MCF 10A (cell line): Measurements from ENCODE around the gene FBF1. TPM values are rescaled to one million over a fixed set of nuclear protein-coding genes. Genes with fewer than 3 reads are reported as not detected.

Experiments used
- BruUV-seq: library from RNA; stranded (reverse); fragments of 400-500 nt; replicated peaks from 2 replicates; lab custom pipeline; 2021; lab: Mats Ljungman, UMichigan
- CTCF ChIA-PET: fragments of 300-600 bp; sonication (Branson Sonifier 250); formaldehyde crosslinking; extraction: SDS; loops from one replicate; lab custom pipeline; 2021; ENCODE audit warnings: antibody characterized with exemption, inconsistent platforms; lab: Yijun Ruan, JAX
- POLR2A ChIA-PET: fragments of 300-600, 350-650 bp; sonication (Branson Sonifier 250); formaldehyde crosslinking; extraction: SDS; loops from one replicate; lab custom pipeline; 2020; ENCODE audit warnings: antibody characterized with exemption, inconsistent platforms; lab: Yijun Ruan, JAX
- DNase-seq: peaks from one replicate; pipeline ENCODE4 v3.0.0-alpha.2; 2018; ENCODE audit not compliant: unreplicated experiment
- H3K27ac Mint-ChIP-seq: one replicate; pipeline ENCODE4 v1.8.0; 2022; ENCODE audit warnings: mild to moderate bottlenecking, low read depth, mixed read lengths; ENCODE audit not compliant: unreplicated experiment
- H3K27me3 Mint-ChIP-seq: one replicate; pipeline ENCODE4 v1.8.0; 2022; ENCODE audit warnings: mixed read lengths; ENCODE audit not compliant: insufficient read depth, unreplicated experiment
- H3K36me3 Mint-ChIP-seq: one replicate; pipeline ENCODE4 v1.8.0; 2022; ENCODE audit warnings: mild to moderate bottlenecking, moderate library complexity, mixed read lengths; ENCODE audit not compliant: insufficient read depth, unreplicated experiment
- H3K4me1 Mint-ChIP-seq: one replicate; pipeline ENCODE4 v1.8.0; 2022; ENCODE audit warnings: mixed read lengths; ENCODE audit not compliant: insufficient read depth, unreplicated experiment
- H3K4me3 Mint-ChIP-seq: one replicate; pipeline ENCODE4 v1.8.0; 2022; ENCODE audit warnings: mild to moderate bottlenecking, moderate library complexity, mixed read lengths; ENCODE audit not compliant: unreplicated experiment
- H3K9me3 Mint-ChIP-seq: one replicate; pipeline ENCODE4 v1.8.0; 2022; ENCODE audit warnings: mixed read lengths; ENCODE audit not compliant: unreplicated experiment
- intact Hi-C: fragments of 100-400 bp; cut with micrococcal nuclease; formaldehyde crosslinking; loops from 2 replicates; pipeline ENCODE4 v1.14.1; 2022
- total RNA-seq: library from RNA; stranded (reverse); gene quantifications from 2 replicates; pipeline ENCODE4 v1.2.3, GENCODE V29; 2022
- TF ChIP-seq, protein P1 (sequence below): fragments of 200-600 bp; IDR thresholded peaks from one replicate; pipeline ENCODE4 v1.8.0; 2022; ENCODE audit warnings: antibody characterized with exemption, mild to moderate bottlenecking; ENCODE audit not compliant: unreplicated experiment

The FBF1 gene
- total RNA-seq, 1 experiment from 2014 or later: 14.0 TPM

DNA sequence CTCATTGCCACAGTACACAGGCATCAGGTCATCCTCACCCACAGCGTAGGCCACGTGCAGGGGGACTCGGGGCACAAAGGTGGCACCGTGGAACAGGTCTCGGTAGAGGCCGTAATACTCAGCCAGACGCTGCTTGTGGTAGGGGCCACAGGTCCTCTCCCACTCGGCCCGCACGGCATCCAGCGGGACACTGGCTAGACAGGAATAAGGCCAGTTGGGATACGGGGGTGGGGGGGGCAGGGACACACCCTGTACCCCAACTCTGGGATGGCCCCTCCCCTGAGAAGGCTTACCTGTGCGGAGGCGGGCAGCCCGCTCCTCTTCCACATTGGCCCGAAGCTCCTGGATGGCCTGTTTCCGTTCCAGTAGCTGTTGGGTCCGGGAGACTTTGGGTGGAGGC is 39.1 kb downstream of the FBF1 start:
- no peak overlapping the region for H3K27ac Mint-ChIP-seq
- TF ChIP-seq, protein P1, sequence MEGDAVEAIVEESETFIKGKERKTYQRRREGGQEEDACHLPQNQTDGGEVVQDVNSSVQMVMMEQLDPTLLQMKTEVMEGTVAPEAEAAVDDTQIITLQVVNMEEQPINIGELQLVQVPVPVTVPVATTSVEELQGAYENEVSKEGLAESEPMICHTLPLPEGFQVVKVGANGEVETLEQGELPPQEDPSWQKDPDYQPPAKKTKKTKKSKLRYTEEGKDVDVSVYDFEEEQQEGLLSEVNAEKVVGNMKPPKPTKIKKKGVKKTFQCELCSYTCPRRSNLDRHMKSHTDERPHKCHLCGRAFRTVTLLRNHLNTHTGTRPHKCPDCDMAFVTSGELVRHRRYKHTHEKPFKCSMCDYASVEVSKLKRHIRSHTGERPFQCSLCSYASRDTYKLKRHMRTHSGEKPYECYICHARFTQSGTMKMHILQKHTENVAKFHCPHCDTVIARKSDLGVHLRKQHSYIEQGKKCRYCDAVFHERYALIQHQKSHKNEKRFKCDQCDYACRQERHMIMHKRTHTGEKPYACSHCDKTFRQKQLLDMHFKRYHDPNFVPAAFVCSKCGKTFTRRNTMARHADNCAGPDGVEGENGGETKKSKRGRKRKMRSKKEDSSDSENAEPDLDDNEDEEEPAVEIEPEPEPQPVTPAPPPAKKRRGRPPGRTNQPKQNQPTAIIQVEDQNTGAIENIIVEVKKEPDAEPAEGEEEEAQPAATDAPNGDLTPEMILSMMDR: no peak
- DNase-seq: no peak
- peaks cover 31% of the 10 kb centered on the region for H3K36me3 Mint-ChIP-seq
- H3K9me3 Mint-ChIP-seq: no peaks in the 10 kb centered on the region
- H3K27me3 Mint-ChIP-seq: no peaks in the 10 kb centered on the region
- CTCF ChIA-PET: no interaction called here
- POLR2A ChIA-PET: interaction anchor here (4.6 kb wide), 1 partner anchor 25 kb away, joined by 34 read pairs; the partner anchor contains the start of gene TRIM47
- no TSS peak for BruUV-seq
- intact Hi-C loops: no loop called here
- H3K4me1 Mint-ChIP-seq: no peaks in the 10 kb centered on the region
- no peak overlapping the region for H3K4me3 Mint-ChIP-seq

DNA sequence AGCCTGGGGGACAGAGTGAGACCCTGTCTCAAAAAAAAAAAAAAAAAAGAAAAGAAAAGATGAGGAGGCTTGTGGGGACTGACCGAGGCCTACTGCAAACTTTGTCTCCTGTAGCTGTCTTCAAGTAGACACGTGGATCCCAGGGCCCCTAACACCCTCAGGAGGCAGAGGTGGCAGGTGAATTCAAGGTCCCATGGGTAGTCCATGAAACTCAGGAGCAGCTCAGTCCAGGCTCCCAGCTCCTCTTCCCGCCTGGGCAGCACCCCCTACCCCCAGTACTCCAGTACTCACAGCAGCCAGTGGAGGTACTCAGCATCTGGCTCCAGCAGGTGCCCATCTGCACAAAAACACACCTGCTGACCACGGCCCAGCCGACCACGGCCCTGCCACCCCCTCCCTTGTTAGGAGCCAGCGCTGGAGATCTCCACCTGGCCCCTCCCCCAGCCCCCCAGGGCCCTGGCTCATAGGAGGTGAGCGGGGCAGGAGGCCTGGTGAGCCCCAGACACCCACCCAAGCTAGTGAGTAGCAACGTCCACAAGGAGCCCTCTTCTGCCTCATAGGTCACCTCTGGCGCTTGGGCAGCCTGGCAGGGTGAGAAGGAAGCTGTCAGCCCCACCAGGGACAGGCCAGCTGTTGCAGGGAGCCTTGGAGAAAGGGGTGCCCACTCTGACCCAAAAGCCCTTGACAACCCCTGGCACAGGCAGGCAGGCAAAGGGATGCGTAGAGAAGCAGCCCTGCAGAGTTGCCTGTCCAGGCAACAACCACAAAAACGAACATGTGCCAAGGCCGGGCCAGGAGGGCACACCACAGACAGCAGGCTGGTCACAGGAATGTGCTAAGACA is 39.9 kb downstream of the FBF1 start:
- no peaks in the 10 kb centered on the region for H3K27me3 Mint-ChIP-seq
- no TSS peak for BruUV-seq

DNA sequence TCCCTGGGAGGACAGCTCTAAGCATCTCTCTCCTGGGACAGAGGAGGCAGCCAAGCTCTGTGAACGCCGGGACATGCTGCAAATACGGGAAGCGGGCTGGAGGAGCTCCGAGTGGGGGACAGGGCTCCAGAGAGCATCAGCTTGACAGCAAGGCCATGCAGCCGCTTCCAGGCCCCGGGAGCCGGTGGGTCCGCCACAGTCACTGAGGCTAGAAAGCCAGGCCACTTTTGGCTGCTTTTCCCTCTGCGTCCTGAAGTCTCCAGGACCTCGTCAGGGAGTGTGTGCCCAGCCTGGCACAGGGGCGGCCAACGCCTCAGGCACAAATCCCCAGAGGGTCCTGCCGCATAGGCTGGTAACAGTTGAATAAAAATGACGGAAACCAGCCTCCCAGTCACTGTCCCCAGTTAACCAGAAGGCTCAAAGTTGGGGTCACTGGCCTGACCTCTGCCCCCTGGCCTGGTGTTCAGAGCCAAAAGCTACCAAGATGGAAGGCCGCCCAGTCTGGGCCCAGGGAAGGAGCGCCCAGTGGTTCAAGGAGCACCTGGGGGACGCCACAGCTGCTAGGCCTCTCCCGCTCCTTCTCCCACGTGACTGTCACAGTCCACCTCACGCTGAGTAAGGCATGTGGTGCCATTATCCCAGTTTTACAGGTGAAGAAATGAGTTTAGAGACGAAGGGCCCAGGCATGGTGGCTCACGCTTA is 40.9 kb downstream of the FBF1 start:
- DNase-seq: no peak
- POLR2A ChIA-PET: interaction anchor here (0.6 to 1.0 kb wide), 2 partner anchors 23 to 115 kb away, joined by 3 read pairs; partner anchors contain the start of gene UNK
- no peaks in the 10 kb centered on the region for H3K27me3 Mint-ChIP-seq
- CTCF ChIA-PET: interaction anchor here (0.7 kb wide), 1 partner anchor 498 kb away, joined by 3 read pairs; no protein-coding TSS in a partner anchor
- no peak overlapping the region for H3K4me3 Mint-ChIP-seq
- no TSS peak for BruUV-seq
- H3K4me1 Mint-ChIP-seq: peaks cover 8% of the 10 kb centered on the region
- intact Hi-C loops: no loop called here
- no peaks in the 10 kb centered on the region for H3K9me3 Mint-ChIP-seq
- no peak overlapping the region for H3K27ac Mint-ChIP-seq
- H3K36me3 Mint-ChIP-seq: peaks cover 31% of the 10 kb centered on the region
- TF ChIP-seq, protein P1: no peak

More for the DNA sequence above, 39.9 kb downstream of the FBF1 start:
- CTCF ChIA-PET: interaction anchor here (0.7 kb wide), 1 partner anchor 497 kb away, joined by 3 read pairs; no protein-coding TSS in a partner anchor
- TF ChIP-seq, protein P1: no peak
- no peak for DNase-seq
- intact Hi-C loops: no loop called here
- POLR2A ChIA-PET: interaction anchor here (0.6 to 0.7 kb wide), 2 partner anchors 116 to 202 kb away, joined by 3 read pairs; partner anchors contain the start of gene UNK
- no peaks in the 10 kb centered on the region for H3K9me3 Mint-ChIP-seq
- H3K4me1 Mint-ChIP-seq: no peaks in the 10 kb centered on the region
- H3K27ac Mint-ChIP-seq: no peak overlapping the region
- peaks cover 31% of the 10 kb centered on the region for H3K36me3 Mint-ChIP-seq
- H3K4me3 Mint-ChIP-seq: no peak overlapping the region

DNA sequence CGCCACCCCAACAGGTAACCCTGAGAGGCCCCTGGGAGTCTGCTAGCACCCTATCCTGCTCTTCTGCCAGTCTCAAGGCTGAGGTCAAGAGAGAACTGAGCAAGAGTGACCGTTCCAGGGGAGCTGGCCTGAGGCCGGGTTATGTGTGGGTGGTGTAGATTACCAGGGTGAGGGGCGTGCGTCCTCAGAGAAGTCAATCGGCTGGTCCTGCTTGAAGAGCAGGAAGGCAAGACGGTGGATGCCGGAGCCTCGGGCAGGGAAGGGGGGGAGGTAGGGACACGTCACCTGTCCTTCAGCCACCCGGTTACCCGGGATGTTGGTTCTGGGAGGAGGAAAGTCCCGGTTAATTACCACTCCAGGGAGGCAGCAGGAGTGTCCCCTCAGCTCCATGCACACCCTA is 41.5 kb downstream of the FBF1 start:
- Mint-ChIP-seq H3K4me3 (no peak overlapping the region), H3K27ac (no peak overlapping the region)
- intact Hi-C loops: no loop called here

More for the DNA sequence above, 41.5 kb downstream of the FBF1 start:
- ChIA-PET POLR2A (interaction anchor here (1.0 kb wide), 2 partner anchors 22 to 50 kb away, joined by 3 to 4 read pairs; no protein-coding TSS in a partner anchor), CTCF (no interaction called here)
- no TSS peak for BruUV-seq
- TF ChIP-seq, protein P1: no peak
- Mint-ChIP-seq H3K9me3 (no peaks in the 10 kb centered on the region), H3K36me3 (peaks cover 31% of the 10 kb centered on the region), H3K4me1 (peaks cover 12% of the 10 kb centered on the region), H3K27me3 (no peaks in the 10 kb centered on the region)
- DNase-seq: no peak
